Measurements from ENCODE around the gene HOMER2.
"Not testable (repeated sequence)": the region's sequence is repeated elsewhere in the genome, so short reads cannot be mapped to it uniquely, and the experiment has no call there.

The HOMER2 gene

GRCh38 chr15:82963471-82964341 is 11.2 kb upstream of the HOMER2 start:
- no peak for DNase-seq

- DNase-seq = no peak
These were observed 8.2 kb upstream of the HOMER2 start for GRCh38 chr15:82960766-82961165.

GRCh38 chr15:82959423-82959822 is 6.9 kb upstream of the HOMER2 start:
- no peak for DNase-seq

- DNase-seq = no peak
These were observed 6.1 kb upstream of the HOMER2 start for GRCh38 chr15:82958638-82959037.

GRCh38 chr15:82951472-82952157 is 905 bp downstream of the HOMER2 start:
- no peak for DNase-seq

- DNase-seq = no peak
These were observed 1.7 kb downstream of the HOMER2 start for GRCh38 chr15:82950746-82951370.

- no peak for DNase-seq
These were observed 2.2 kb downstream of the HOMER2 start for GRCh38 chr15:82950295-82950694.

GRCh38 chr15:82946155-82946701 is 6.3 kb downstream of the HOMER2 start:
- DNase-seq = no peak

- DNase-seq = no peak
These were observed 7.2 kb downstream of the HOMER2 start for GRCh38 chr15:82945326-82945725.

- DNase-seq = no peak
These were observed 7.7 kb downstream of the HOMER2 start for GRCh38 chr15:82944821-82945220.

- DNase-seq = no peak
These were observed 8.5 kb downstream of the HOMER2 start for GRCh38 chr15:82944056-82944455.

GRCh38 chr15:82943176-82943575 is 9.3 kb downstream of the HOMER2 start:
- DNase-seq = no peak

GRCh38 chr15:82942691-82943090 is 9.8 kb downstream of the HOMER2 start:
- no peak for DNase-seq

GRCh38 chr15:82939678-82940077 is 12.8 kb downstream of the HOMER2 start:
- not testable (repeated sequence) for DNase-seq

- no peak for DNase-seq
These were observed 14.8 kb downstream of the HOMER2 start for GRCh38 chr15:82937712-82938058.

GRCh38 chr15:82936966-82937711 is 15.4 kb downstream of the HOMER2 start:
- DNase-seq = no peak

GRCh38 chr15:82935382-82935781 is 17.1 kb downstream of the HOMER2 start:
- DNase-seq = no peak

- DNase-seq = no peak
These were observed 18.2 kb downstream of the HOMER2 start for GRCh38 chr15:82934100-82934880.

GRCh38 chr15:82933576-82933975 is 18.9 kb downstream of the HOMER2 start:
- DNase-seq = no peak

- DNase-seq = no peak
These were observed 21.3 kb downstream of the HOMER2 start for GRCh38 chr15:82931221-82931620.

GRCh38 chr15:82930461-82930860 is 22.1 kb downstream of the HOMER2 start:
- DNase-seq = no peak

GRCh38 chr15:82928711-82929110 is 23.8 kb downstream of the HOMER2 start:
- DNase-seq = no peak
